22Rv1 (cell line): ENCODE results near the gene IGSF6.
A peak's percentile ranks its signal among the peaks of the same experiment; 100 is the strongest.

Experiments used
- H3K27ac ChIP-seq: fragments of 450-650 bp; 2 replicates; pipeline ENCODE4 v1.5.1; 2017
- ZFX ChIP-seq: fragments of 450-650 bp; IDR thresholded peaks from 2 replicates; pipeline ENCODE4 v1.6.1; 2017; ENCODE audit warnings: antibody characterized with exemption, borderline replicate concordance
- TF ChIP-seq, protein P1 (sequence below): fragments of 450-650 bp; IDR thresholded peaks from 2 replicates; pipeline ENCODE4 v1.5.1; 2017; ENCODE audit warnings: mild to moderate bottlenecking

The IGSF6 gene

DNA sequence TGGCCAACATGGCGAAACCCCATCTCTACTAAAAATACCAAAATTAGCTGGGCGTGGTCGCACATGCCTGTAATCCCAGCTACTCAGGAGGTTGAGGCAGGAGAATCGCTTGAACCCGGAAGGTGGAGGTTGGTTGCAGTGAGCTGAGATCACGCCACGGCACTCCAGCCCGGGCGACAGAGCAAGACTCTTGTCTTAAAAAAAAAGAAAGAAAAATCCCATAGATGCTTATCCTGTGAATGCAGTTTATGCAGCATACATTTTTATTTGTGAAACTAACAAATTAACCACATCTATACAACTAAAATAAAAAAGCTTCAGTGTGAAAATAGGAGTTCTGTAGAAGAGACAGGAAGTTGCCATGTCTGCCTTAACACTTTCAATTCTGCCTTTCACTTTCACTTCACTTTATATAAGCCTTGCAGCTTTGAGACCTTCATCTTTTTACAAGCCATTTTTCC lies 7.1 kb downstream of the IGSF6 start:
- TF ChIP-seq, protein P1, sequence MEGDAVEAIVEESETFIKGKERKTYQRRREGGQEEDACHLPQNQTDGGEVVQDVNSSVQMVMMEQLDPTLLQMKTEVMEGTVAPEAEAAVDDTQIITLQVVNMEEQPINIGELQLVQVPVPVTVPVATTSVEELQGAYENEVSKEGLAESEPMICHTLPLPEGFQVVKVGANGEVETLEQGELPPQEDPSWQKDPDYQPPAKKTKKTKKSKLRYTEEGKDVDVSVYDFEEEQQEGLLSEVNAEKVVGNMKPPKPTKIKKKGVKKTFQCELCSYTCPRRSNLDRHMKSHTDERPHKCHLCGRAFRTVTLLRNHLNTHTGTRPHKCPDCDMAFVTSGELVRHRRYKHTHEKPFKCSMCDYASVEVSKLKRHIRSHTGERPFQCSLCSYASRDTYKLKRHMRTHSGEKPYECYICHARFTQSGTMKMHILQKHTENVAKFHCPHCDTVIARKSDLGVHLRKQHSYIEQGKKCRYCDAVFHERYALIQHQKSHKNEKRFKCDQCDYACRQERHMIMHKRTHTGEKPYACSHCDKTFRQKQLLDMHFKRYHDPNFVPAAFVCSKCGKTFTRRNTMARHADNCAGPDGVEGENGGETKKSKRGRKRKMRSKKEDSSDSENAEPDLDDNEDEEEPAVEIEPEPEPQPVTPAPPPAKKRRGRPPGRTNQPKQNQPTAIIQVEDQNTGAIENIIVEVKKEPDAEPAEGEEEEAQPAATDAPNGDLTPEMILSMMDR = no peak
- no peak for TF ChIP-seq ZFX
- H3K27ac ChIP-seq = no peak overlapping the region

DNA sequence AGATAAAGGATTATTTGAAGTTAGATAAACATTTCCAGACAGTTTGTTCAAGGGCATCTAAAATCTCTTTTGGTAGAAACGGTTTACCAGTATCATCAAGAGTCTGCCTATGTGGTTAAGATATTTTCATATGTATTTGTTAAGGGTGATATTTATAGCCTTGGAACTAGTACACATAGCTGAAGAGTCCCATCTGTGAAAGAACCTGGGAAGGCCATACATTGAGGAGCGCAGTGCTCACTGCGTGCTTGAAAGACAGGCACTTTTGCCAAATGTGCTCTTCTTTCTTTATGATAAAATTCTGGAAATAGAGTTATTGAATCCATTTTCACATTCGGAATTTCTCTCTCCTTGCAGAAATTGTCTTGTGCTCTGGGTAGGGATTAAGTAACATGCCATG lies 7.7 kb downstream of the IGSF6 start:
- TF ChIP-seq ZFX = no peak
- TF ChIP-seq, protein P1 = no peak
- no peak overlapping the region for H3K27ac ChIP-seq

DNA sequence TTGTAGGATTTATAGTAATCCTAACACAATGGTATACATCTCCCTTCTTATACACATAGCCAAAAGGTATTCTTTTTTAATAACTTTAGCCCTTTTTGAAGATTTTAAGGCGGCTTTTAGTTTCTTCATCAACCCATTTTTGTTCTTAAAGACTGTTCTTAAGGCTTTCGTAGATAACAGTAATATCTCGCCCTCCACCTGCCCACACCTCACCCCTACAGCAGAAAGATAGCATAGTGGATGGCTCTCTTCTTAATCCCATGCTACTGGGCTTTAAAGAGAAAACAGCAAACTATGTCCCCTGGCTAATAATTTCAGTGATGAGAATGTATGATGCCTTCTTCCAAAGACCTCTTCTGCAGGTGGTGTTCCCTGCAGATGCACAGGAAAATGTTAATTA lies 8.6 kb downstream of the IGSF6 start:
- H3K27ac ChIP-seq = no peak overlapping the region
- no peak for TF ChIP-seq ZFX
- TF ChIP-seq, protein P1 = no peak

DNA sequence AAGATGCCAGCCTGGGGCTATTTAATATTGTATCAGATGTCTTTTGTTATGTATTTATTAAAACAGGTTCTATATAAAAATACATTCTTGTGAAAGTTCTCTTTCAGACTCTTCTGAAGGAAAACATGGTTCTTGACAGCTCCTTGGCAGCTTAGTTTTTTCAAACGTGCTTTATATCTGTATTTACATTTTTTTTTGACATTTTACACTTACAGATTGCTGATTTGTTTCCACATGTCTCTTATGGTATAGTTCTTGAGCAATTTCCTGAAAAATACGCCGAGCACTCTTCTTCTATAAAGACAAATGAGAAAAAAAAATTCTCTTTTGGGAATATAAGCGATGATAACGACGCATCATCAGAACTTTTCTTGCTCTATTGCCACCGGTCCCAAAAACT lies 9.5 kb downstream of the IGSF6 start:
- H3K27ac ChIP-seq = no peak overlapping the region
- TF ChIP-seq, protein P1 = no peak

DNA sequence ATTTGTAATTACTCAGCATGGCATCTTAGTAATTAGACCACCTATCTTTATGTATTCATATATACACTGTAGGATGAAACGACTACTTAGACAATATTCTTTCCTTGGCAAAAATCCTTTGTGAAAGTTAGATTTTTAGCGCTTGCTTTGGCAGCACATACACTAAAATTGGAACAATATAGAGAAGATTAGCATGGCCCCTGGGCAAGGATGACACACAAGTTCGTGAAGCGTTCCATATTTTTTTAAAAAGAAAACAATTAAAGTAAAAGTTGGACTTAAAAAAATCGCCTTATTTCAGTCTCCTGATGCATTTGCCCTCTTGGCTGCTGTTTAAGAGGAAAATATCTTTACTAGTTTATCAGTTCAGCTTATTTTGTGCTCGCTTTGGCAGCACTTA lies 10.5 kb downstream of the IGSF6 start:
- TF ChIP-seq, protein P1 = no peak
- no peak for TF ChIP-seq ZFX
- no peak overlapping the region for H3K27ac ChIP-seq

DNA sequence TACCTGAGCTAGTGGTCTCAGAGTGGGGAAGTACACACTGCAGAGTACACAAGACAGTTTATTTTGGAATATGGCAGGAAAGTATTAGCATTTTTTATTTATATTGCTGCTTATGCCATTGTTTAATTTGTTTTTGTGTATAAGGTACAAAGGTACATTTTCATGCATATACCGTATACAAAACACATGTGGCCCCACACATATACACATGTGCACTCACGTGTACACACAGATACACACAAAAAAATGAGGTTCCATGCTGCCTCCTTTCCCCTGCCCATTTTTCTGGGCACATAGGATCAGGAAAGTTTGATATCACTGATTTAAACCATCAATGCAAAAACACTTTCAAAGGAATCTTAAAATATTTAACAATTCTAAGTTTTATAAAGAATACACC lies 12.9 kb downstream of the IGSF6 start:
- H3K27ac ChIP-seq = peak overlapping the region; percentile 62

DNA sequence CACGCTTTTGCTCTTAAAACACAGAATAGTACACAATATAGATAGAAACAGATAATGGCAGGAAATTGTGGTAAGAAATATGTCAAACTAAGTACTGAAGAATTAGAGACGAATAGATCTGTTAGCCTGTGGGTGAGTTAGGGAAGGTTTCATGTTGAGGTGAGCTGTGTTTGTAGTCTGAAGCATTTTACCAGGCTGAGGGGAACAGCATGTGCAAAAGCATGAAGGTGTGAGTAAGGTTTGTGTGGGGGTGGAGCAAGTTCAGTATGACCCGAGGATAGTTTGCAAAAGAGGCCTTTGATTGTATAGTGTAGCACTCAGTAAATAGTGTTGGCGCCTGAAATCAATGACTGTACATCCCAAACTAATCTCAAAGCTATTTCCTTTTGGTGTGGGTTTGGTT lies 13.8 kb downstream of the IGSF6 start:
- peak overlapping the region; percentile 62 for H3K27ac ChIP-seq
- TF ChIP-seq ZFX = no peak
- TF ChIP-seq, protein P1 = no peak

More for the DNA sequence above, 12.9 kb downstream of the IGSF6 start:
- no peak for TF ChIP-seq ZFX
- TF ChIP-seq, protein P1 = no peak
